Cardiac septum (tissue), 1 donor: ENCODE measurements around the gene TYW1B. TPM values are rescaled to one million over a fixed set of nuclear protein-coding genes. Genes with fewer than 3 reads are reported as not detected.
"Not testable (repeated sequence)": the region's sequence is repeated elsewhere in the genome, so short reads cannot be mapped to it uniquely, and the experiment has no call there.

Experiments
- DNase-seq: peaks from one replicate; pipeline ENCODE4 v3.0.0-alpha.2; 2020; ENCODE audit warnings: low spot score
- intact Hi-C: fragments of 100-400 bp; cut with DNase I; formaldehyde crosslinking; loops from one replicate; pipeline ENCODE4 v1.14.0; 2022
- total RNA-seq: library from RNA; stranded (reverse); fragmentation: NEBNext Ultra II Directional; extraction: Animal tissue kit (Norgen Biotek cat#: 25700); gene quantifications from one replicate; pipeline ENCODE4 v1.2.1, GENCODE V29; 2021
- donor health status: DM: no; HTN: no; CAD: no.

Gene TYW1B
- total RNA-seq, 1 donor from 2014 or later = 0.92 TPM

DNA sequence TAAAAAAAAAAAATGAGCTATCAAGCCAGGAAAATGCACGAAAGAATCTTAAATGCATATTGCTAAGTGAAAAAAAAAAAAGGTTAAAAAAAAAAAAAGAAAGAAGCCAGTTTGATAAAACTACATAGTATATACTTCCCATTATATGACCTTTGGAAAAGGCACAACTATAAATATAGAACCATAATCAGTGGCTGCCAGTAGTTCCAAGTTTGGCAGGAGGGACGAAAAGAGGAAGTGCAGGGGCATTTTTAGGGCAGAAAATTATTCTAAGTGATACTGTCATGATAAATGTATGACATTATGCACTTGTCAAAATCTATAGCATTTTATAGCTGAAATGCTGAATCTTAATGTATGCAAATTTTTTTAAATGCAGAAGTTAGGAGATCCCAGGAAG lies 226.3 kb downstream of the TYW1B start:
- intact Hi-C loops, DNase-seq: not testable (repeated sequence)

DNA sequence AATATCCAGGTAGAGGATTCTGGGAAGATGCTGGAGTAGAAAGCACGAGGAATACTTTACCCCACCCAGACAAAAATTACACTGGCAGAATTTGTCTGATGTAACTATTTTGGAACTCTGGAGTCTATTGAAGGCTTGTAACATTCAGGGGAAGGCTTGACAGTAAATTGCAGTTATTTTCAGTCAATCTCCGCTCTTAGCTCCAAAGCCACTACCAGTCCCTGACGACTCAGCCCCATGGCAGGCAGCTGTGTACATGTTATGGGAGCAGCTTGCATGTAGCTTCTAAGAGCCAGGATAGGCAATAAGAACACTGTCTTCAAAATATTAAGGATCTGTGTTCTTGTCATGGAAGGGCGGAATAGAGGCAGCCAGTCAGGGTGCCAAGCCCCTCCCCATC lies 238.0 kb downstream of the TYW1B start:
- DNase-seq, intact Hi-C loops: not testable (repeated sequence)

DNA sequence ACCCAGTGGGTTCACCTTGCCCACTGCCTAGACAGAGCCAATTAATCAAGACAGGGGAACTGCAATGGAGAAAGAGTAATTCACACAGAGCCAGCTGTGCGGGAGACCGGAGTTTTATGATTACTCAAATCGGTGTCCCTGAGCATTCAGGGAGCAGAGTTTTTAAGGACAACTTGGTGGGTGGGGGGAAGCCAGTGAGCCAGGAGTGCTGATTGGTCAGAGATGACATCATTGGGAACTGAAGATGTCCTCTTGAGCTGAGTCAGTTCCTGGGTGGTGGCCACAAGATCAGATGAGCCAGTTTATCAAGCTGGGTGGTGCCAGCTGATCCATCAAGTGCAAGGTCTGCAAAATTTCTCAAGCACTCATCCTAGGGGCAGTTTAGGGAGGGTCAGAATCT lies 240.7 kb downstream of the TYW1B start:
- intact Hi-C loops, DNase-seq: not testable (repeated sequence)

DNA sequence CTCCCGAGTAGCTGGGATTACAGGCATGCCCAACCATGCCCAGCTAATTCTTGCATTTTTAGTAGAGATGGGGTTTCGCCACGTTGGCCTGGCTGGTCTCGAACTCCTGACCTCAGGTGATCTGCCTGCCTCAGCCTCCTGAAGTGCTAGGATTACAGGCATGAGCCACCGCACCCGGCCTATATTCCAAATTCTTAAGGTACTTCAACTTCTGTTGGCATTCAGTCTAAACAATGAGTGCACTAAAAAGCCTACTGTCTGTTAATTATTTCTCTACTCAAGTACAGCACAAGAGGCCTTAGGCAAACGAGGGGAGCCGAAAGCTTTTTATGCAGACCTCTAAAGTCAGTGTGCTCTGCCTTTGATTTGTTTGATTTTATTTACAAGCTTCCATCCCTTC lies 243.4 kb downstream of the TYW1B start:
- intact Hi-C loops, DNase-seq: not testable (repeated sequence)

DNA sequence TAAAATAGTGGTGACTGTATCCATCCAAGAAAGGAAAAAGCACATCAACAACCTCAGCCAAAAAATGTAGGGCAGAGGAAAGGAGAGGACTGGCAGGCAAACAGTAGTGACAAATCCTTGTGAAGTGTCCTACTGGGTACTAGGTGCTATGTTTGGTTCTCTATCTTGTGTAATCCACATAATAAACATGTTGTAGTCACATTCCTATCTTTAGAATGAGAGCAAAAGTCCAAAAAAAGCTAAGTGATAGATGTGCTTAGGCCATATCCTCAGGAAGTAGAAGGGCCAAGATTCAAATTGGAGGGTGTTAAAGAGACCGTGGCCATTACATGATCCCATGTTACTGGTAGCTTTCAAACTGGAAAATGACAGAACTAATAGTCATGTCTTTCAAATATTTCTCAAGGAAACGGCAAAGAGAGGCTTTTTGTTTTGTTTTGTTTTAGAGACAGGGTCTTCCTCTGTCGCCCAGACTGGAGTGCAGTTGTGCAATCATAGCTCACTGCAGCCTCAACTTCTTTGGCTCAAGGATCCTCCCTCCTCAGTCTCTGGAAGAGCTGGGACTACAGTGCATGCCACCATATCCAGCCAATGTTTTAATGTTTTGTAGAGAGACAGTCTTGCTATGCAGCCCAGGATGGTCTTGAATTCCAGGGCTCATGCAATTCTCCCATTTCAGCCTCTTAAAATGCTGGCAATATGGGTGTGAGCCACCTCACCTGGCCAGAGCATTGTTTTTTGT lies 244.2 kb downstream of the TYW1B start:
- not testable (repeated sequence) for DNase-seq

DNA sequence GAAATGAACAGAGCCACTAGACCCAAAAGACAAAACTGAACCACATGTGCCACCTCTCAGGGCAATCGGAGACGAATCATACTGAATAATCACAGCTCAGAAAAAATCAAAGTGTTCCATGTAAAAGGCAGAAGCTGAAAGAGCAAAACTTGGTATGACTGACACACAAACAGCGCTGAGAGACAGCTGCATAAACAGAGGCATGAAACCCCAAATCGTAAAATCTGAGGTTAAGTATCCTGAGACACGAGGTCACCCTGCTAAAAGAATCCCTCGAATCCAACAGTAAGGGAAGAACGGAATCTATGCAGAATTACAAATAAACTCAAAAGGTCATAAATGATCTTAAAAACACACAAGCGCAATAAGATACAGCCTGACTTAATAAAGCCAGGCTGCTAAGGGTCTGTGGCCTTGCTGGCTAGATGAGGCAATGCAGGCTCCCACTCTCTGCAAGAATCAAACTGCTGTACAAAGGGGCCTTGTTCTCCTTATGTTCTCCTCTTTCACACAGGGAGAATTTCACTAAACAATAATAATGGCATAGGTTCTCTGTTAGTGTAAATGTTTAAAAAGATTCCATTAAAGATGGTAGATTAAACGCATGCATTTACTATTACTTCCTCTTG lies 247.7 kb downstream of the TYW1B start:
- DNase-seq, intact Hi-C loops: not testable (repeated sequence)

More for the DNA sequence above, 244.2 kb downstream of the TYW1B start:
- intact Hi-C loops = not testable (repeated sequence)

DNA sequence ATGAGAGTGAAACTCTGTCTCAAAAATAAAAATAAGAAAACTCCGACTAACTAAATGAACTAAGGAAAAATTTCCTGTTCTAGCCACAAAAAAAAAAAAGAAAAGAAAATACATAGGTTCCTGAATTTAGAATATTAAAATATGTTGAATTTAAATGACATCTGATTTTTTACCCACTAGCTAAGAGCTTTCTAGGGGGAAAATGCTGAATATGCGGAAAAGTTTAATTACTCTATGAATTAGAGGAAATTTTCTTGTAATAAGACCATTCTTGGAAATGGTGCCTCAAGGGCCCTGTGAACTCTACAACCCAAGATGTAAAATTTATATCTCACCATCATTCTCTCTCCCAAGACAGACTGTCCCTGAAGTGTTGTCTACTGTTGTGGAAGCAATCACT lies 250.9 kb downstream of the TYW1B start:
- intact Hi-C loops = no loop called here
- no peak for DNase-seq

DNA sequence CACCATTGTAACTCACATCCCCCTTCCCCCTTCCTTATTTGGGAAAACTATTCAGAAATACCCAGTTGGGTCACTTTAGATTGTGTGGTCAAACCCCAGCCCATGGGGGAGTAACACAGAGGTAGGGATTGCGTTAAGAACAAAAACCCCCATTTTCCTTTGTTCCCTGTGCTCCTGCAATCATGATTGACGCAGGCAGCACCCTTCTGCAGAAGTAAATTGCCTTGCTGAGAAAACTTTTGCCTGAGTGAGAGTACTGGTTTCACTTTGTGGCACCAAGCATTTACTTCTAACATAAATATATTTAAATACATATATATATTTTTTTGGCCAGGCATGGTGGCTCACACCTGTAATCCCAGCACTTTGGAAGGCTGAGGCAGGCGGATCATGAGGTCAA lies 266.0 kb downstream of the TYW1B start:
- intact Hi-C loops, DNase-seq: not testable (repeated sequence)

DNA sequence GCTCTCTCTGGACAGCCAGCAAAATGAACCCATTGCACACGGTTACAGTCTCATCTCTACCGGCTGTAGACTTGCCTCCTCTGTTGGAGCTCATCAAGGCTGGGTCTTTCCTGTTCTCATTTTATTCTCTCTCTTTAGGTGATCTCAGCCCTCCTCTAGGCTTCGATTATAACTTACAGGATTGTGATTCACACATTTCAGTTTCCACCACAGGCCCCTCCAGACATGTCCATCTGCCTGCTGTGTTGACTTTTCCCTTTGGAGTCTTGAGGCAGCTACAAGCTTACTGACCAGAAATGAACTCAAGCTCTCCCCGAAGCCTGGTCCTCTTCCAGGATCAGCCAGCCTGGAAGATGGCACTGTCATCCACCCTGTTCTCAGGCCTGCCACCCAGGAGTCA lies 268.5 kb downstream of the TYW1B start:
- intact Hi-C loops, DNase-seq: not testable (repeated sequence)

DNA sequence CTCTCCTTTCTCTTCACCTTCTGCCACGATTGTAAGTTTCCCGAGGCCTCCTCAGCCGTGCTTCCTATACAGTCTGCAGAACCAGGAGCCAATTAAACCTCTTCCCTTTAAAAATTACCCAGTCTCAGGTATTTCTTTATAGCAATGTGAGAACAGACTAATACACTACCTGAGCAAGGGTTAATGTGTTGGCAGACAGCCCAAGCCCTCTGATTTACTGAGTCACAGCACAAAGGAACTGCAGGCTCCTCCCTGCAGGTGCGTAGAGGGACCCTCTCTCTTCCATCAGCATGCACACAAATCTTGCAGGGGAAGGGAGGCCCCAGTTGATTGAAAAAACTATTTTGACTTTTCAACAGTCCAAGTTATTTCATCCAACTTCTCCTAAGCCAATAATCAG lies 271.3 kb downstream of the TYW1B start:
- DNase-seq, intact Hi-C loops: not testable (repeated sequence)

DNA sequence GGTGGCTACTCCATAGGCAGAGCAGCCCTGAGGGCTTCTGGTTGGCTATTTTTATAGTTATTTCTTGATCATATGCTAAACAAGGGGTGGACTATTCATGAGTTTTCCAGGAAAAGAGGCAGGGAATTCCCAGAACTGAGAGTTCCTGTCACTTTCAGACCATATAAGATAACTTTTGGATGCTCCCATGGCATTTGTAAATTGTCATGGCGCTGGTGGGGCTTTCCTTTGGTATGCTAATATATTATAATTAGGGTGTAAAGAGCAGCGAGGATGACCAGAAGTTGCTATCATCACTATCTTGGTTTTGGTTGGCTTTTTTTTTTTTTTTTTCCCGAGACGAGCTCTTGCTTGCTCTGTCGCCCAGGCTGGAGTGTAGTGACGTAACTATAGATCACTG lies 272.8 kb downstream of the TYW1B start:
- DNase-seq, intact Hi-C loops: not testable (repeated sequence)

DNA sequence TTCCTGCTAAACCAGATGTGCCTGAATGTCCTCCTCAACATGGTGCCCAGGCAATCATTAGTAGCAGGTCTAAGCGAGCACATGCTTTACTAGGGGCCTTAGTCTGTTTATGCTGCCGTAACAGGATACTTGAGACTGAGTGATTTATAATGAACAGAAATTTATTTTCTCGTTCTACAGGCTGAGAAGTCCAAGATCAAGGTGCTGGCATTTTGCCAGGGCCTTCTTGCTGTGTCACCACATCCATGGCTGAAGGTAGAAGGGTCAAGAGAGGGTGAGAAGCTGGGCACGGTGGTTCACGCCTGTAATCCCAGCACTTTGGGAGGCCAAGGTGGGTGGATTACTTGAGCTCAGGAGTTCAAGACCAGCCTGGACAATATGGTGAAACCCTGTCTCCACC lies 273.6 kb downstream of the TYW1B start:
- DNase-seq, intact Hi-C loops: not testable (repeated sequence)

DNA sequence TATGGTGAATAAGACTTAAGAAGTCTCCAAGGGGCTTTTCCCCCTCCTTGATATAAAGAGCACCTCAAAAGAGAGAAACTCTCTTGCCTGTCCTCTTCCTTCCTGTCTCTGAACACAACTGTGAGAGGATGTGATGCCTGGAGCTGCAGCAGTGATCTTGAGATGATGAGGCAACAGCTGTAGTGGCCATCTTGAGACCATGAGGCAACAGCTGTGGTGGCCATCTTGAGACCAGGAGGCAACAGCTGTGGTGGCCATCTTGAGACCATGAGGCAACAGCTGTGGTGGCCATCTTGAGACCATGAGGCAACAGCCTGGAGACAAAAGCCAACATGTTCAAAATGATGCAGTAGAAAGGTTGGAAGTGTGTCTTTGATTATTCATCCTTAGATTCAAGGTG lies 277.5 kb downstream of the TYW1B start:
- intact Hi-C loops, DNase-seq: not testable (repeated sequence)

DNA sequence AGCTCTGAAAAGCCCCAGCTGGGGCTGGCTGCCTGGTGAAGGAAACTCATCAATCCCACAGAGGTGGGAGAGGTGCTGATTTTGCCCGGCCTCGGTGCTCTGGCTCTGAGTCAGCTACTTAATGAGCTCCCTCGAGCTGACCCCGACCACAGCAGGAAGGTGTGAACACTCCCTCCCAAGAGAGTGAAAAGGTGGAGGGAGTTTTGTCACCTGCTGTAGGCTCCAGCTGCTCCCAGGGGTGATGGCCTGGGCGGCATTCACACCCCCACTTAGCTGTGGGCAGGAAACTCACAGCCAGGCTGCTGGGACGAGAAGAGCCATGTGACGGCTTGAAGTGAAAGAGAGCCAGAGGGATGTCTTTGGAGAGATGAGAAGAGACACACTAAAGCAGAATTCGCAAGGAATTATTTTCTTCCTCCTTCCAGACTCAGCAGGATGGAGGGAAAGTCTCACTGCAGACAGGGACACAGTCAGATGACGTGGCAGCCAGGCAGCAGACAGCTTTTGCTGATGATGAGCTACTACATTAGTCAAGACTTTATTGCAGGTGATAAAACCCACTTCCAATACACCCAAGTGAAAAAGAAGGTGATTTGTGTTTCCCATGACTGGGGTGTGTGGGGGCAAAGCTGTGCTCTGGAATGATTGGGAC lies 281.3 kb downstream of the TYW1B start:
- intact Hi-C loops, DNase-seq: not testable (repeated sequence)

DNA sequence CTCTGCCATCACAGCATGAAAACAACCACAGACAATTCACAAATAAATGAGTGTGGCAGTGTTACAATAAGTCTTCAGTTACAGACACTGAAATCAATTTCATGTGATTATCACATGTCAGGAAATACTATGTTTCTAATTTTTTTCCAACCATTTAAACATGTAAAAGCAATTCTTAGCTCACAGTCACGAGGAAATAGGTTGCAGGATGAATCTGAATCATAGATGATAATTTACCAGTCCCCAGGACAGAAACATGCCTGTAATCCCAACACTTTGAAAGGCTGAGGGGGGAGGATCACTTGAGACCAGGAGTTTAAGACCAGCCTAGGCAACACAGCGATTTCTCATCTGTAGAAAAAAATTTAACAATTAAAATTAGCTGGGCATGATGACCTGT lies 283.5 kb downstream of the TYW1B start:
- intact Hi-C loops, DNase-seq: not testable (repeated sequence)

DNA sequence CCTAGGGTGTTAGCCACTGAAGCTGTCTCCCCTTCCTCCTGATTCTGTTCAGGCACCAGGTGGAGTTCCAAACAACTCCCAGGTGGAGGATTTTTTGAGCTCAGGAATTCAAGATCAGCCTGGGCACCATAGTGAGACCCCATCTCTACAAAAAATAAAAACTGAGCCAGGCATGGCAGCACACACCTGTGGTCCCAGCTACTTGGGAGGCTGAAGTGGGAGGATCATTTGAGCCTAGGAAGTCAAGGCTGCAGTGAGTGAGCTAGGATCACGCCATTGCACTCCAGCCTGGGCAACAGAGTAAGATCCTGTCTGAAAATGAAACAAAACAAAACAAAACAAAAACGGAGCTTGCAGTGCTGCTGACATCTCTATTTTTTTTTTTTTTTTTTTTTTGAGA lies 287.1 kb downstream of the TYW1B start:
- intact Hi-C loops = no loop called here
- DNase-seq = no peak

DNA sequence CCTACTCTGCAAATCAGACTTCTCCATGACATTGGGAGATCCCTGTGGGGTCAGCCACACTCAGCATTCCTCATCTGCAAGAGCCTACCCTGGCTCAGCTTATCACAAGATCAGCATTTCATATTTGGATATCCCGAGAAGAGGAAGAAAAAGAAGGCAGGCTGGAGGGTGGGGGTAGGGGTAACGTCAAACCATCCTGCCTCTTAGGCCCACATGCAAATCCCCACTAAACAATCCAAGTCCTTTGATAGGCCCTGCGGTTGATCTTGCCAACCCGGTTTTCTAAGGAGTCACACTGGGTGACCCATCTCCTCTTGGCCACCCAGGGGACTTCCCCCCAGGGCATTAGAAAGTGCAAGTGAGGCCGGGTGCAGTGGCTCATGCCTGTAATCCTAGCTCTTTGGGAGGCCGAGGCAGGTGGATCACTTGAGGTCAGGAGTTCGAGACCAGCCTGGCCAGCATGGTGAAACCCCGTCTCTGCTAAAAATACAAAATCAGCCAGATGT lies 287.8 kb downstream of the TYW1B start:
- intact Hi-C loops = no loop called here
- no peak for DNase-seq

DNA sequence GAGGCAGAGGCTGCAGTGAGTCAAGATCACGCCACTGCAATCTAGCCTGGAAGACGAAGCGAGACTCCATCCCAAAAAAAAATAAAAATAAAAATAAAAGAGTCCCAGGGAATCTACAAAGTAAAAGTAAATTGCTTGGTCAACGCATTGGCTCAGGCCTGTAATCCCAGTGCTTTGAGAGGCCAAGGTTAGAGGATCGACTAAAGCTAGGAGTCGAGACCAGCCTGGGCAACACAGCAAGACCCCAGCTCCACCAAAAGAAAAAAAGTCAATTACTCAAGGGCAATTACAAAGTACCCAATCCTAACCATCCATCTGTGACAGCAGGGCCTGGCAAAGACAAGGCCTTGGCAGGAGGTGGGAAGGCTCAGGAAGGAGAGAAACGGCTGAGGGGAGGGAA lies 288.3 kb downstream of the TYW1B start:
- no peak for DNase-seq
- intact Hi-C loops = no loop called here

DNA sequence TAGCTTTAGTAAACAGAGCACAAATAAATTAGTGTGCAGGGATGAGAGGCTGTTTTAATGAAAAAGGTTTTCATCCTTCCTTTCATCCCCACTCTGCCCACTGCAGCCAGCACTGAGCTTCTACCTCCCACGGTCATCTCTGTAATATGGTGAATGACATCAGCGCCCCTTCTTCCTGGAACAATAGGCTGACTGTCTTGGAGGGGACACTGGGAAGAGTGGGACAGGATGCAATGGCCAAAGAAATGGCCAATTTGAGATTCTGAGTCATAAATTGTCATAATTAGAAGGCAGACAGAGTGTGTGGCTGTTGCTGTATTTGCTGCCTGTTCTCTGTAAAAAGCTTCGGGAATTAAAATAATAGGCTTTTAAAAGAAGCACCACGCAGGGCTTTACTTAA lies 289.1 kb downstream of the TYW1B start:
- intact Hi-C loops = no loop called here
- no peak for DNase-seq

DNA sequence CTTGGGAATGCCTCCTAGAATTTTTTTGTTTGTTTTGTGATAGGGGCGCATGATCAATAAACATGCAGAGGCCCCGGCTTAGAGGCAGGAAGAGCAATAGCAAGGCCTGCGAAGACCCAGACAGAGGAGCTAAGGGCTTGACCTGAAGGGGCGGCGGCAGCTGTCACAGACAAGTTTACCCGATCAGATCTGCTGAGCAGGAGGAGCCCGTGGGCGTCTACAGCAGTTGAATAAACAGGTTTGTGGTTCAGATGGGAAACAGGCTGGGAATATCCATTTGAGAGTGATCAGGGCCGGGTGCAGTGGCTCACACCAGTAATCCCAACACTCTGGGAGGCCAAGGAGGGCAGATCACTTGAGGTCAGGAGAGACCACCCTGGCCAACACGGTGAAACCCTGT lies 289.9 kb downstream of the TYW1B start:
- DNase-seq = no peak
- intact Hi-C loops = no loop called here
